ENCODE results near the gene AHNAK2. TPM values are rescaled to one million over a fixed set of nuclear protein-coding genes. Genes with fewer than 3 reads are reported as not detected.

AHNAK2 gene
- total and polyA plus RNA-seq, 8 donors = 1.5 to 117 (median 13.5) TPM

DNA sequence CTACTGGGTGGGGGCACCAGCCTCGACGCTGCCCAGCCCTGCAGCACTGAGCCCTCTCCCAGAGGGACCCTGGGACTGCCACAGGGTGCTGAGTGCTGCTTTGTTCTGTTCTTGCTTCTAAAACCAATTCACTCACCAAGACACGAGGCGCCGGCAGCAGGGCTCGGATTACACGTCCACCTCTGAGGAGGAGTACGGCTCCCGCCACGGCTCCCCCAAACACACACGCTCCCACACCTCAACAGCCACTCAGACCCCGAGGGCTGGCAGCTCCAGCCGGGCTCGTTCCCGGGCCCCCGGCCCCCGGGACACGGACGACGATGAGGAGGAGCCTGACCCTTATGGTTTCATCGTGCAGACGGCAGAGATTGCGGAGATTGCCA lies 88.8 kb downstream of the AHNAK2 start:
- Histone ChIP-seq H3K4me3 (no peak overlapping the region), H3K27me3 (no peaks in the 10 kb centered on the region), H3K36me3 (peaks cover 29 to 58% (median 52%) of the 10 kb centered on the region in 4 donors), H3K9me3 (no peaks in the 10 kb centered on the region), H3K4me1 (peaks cover 0 to 6% (median 4%) of the 10 kb centered on the region in 4 donors), H3K27ac (no peak overlapping the region)
- TF ChIP-seq POLR2A (IDR thresholded peaks at IDR 0.05) (no peak), EP300 (IDR thresholded peaks at IDR 0.05) (no peak), POLR2AphosphoS5 (IDR thresholded peaks at IDR 0.05) (no peak)
- TF ChIP-seq, protein P1, sequence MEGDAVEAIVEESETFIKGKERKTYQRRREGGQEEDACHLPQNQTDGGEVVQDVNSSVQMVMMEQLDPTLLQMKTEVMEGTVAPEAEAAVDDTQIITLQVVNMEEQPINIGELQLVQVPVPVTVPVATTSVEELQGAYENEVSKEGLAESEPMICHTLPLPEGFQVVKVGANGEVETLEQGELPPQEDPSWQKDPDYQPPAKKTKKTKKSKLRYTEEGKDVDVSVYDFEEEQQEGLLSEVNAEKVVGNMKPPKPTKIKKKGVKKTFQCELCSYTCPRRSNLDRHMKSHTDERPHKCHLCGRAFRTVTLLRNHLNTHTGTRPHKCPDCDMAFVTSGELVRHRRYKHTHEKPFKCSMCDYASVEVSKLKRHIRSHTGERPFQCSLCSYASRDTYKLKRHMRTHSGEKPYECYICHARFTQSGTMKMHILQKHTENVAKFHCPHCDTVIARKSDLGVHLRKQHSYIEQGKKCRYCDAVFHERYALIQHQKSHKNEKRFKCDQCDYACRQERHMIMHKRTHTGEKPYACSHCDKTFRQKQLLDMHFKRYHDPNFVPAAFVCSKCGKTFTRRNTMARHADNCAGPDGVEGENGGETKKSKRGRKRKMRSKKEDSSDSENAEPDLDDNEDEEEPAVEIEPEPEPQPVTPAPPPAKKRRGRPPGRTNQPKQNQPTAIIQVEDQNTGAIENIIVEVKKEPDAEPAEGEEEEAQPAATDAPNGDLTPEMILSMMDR (IDR thresholded peaks at IDR 0.05) = no peak
- DNase-seq = no peak
- WGBS, 5 donors = 90 to 96% (median 95%) methylated on average over 17 to 23 of the region's 23 CpGs
- intact Hi-C loops (cut with DNase I; ENCODE audit: low total_unique reads) = no loop called here

DNA sequence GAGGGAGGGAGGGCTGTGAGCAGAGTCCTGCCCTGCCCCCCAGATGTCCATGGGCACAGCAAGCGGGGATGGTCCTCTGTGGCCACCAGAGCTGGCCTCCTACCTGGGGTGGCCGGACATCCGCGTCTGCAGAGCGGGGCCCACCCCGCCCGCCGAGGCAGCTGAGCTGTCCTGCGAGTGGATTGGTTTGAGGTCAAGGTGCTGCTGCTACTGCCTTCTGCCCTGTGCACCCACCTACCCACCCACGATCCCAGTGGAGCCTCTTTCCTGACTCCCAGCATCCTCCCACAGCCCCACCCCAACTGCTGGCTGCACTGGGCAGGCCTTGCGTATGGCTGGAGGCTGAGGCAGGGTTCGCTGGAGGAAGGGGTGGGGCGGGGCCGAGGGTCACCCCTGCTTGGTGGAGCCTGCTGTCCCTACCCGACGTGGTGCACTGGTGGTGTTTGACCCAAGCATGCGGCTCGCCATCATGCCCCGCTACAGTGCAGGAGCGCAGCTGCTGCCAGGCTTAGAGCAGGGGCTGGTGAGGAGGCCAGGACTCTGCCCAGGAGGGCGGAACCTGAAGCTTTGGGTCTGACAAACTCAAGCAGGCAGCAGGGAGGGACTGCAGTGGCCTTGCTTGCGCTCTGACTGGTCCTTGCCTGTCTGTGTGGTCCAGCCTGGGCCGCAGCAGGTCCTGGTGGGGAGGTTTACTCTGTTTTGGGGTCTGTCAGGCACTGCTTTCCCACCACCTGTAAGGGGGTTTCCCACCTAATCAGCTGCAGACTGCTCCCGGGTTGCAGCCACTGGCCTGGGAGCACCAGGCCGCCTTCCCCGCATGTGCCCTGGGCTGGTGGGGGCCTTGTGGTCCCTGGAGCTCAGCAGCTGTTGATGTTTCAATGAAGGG lies 89.4 kb downstream of the AHNAK2 start:
- intact Hi-C loops (cut with DNase I; ENCODE audit: low total_unique reads) = no loop called here
- Histone ChIP-seq H3K4me1 (no peaks in the 10 kb centered on the region), H3K36me3 (peaks cover 36 to 58% (median 55%) of the 10 kb centered on the region in 4 donors), H3K9me3 (no peaks in the 10 kb centered on the region), H3K4me3 (no peak overlapping the region), H3K27ac (no peak overlapping the region), H3K27me3 (no peaks in the 10 kb centered on the region)
- 88 to 95% (median 93%) methylated on average over 16 to 26 of the region's 26 CpGs for WGBS, 5 donors
- peak in 1 of 2 donors; percentile 2 for DNase-seq
- TF ChIP-seq, protein P1 (IDR thresholded peaks at IDR 0.05) = no peak

DNA sequence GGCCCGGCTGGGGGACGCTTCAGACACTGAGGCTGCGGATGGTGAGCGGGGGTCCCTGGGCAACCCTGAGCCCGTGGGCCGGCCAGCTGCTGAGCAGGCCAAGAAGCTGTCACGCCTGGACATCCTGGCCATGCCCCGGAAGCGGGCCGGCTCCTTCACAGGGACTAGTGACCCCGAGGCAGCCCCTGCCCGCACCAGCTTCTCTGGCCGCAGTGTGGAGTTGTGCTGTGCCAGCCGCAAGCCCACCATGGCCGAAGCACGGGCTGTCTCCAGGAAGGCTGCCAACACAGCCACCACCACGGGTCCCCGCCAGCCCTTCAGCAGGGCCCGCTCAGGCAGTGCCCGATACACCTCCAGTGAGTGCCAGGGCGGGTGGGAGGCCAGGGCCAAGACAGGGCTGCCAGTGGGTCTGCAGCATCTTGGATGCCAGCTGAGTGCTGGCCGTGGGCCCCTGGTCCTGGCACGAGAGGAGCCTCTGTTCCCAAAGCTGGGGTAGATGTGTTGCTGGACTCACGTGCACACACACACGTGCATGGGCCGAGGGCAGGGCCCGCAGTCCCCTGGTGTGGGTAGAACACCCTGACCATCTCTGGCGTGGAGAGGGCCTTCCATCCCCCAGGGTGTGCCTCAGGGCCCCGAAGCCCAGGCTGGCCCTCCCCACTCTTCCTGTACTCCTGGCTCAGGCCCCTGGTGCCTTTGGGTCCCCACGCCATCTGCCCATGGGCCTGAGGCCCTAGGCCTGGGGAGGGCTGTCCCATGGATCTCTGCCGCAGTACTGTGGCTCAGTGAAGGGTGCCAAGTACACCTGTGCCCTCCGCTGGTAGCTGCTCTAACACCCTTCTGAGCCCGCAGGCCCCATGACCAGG lies 90.3 kb downstream of the AHNAK2 start:
- 93 to 97% (median 95%) methylated on average over 8 to 33 of the region's 33 CpGs for WGBS, 5 donors
- H3K27ac ChIP-seq = no peak overlapping the region
- no peak for DNase-seq

More for the DNA sequence above, 90.3 kb downstream of the AHNAK2 start:
- H3K27me3 ChIP-seq = no peaks in the 10 kb centered on the region
- H3K9me3 ChIP-seq = no peaks in the 10 kb centered on the region
- TF ChIP-seq EP300 (IDR thresholded peaks at IDR 0.05) = no peak
- no peak for TF ChIP-seq POLR2A (IDR thresholded peaks at IDR 0.05)
- TF ChIP-seq POLR2AphosphoS5 (IDR thresholded peaks at IDR 0.05) = no peak
- TF ChIP-seq, protein P1 (IDR thresholded peaks at IDR 0.05) = no peak
- peaks cover 44 to 65% (median 63%) of the 10 kb centered on the region in 4 donors for H3K36me3 ChIP-seq
- intact Hi-C loops (cut with DNase I; ENCODE audit: low total_unique reads) = no loop called here
- no peak overlapping the region for H3K4me3 ChIP-seq
- H3K4me1 ChIP-seq = peaks cover 0 to 1% (median under 1%) of the 10 kb centered on the region in 4 donors

Other genes with a start within 250 kb of the AHNAK2 start
- gene SIVA1, start 225.2 kb downstream of the AHNAK2 start, total RNA-seq = 100 to 1,000 TPM in 4 of 5 donors, 10 to 100 TPM in 1; 73.3 to 366 (median 252) TPM
- 100 to 1,000 TPM; 200 to 247 (median 213) TPM for gene SIVA1, start 225.2 kb downstream of the AHNAK2 start, polyA plus RNA-seq
- 100 to 1,000 TPM in 4 of 5 donors, 10 to 100 TPM in 1; 85.2 to 292 (median 119) TPM for gene AKT1, start 182.6 kb downstream of the AHNAK2 start, total RNA-seq
- gene AKT1, start 182.6 kb downstream of the AHNAK2 start, polyA plus RNA-seq = 100 to 1,000 TPM; 100 to 123 (median 107) TPM
- 10 to 100 TPM in 3 of 5 donors, 1 to 10 TPM in 2; 4.7 to 59.7 (median 13.2) TPM for gene ZBTB42, start 177.3 kb downstream of the AHNAK2 start, total RNA-seq
- gene ZBTB42, start 177.3 kb downstream of the AHNAK2 start, polyA plus RNA-seq = 1 to 10 TPM; 4.6 to 7.9 (median 5.5) TPM
- 100 to 1,000 TPM in 1 of 5 donors, 10 to 100 TPM in 4; 12.7 to 483 (median 46.1) TPM for gene CEP170B, start 113.1 kb downstream of the AHNAK2 start, total RNA-seq
- gene CEP170B, start 113.1 kb downstream of the AHNAK2 start, polyA plus RNA-seq = 10 to 100 TPM in 2 of 3 donors, 1 to 10 TPM in 1; 9.6 to 15.4 (median 13.2) TPM
- gene PLD4, start 53.5 kb downstream of the AHNAK2 start, total RNA-seq = 1 to 10 TPM in 1 of 5 donors, under 1 TPM in 1, not detected in 3; 0.14 to 2.6 TPM
- gene PLD4, start 53.5 kb downstream of the AHNAK2 start, polyA plus RNA-seq = 1 to 10 TPM in 1 of 3 donors, under 1 TPM in 1, not detected in 1; 0.70 to 1.7 TPM
- gene CLBA1, start 7.4 kb upstream of the AHNAK2 start, total RNA-seq = 1 to 10 TPM in 4 of 5 donors, not detected in 1; 3.5 to 8.7 (median 6.7) TPM
- gene CLBA1, start 7.4 kb upstream of the AHNAK2 start, polyA plus RNA-seq = 10 to 100 TPM in 1 of 3 donors, 1 to 10 TPM in 2; 3.7 to 13.9 (median 4.2) TPM
- 10 to 100 TPM in 2 of 5 donors, 1 to 10 TPM in 3; 2.9 to 12.3 (median 4.5) TPM for gene CDCA4, start 42.7 kb upstream of the AHNAK2 start, total RNA-seq
- 1 to 10 TPM; 4.7 to 9.4 (median 8.0) TPM for gene CDCA4, start 42.7 kb upstream of the AHNAK2 start, polyA plus RNA-seq
- gene GPR132, start 87.1 kb upstream of the AHNAK2 start, total RNA-seq = 10 to 100 TPM in 1 of 5 donors, 1 to 10 TPM in 3, under 1 TPM in 1; under 0.01 to 11.1 (median 1.7) TPM
- under 1 TPM; 0.38 to 0.81 (median 0.76) TPM for gene GPR132, start 87.1 kb upstream of the AHNAK2 start, polyA plus RNA-seq
- gene JAG2, start 190.4 kb upstream of the AHNAK2 start, total RNA-seq = 100 to 1,000 TPM in 1 of 5 donors, 10 to 100 TPM in 3, 1 to 10 TPM in 1; 8.0 to 117 (median 18.7) TPM
- gene JAG2, start 190.4 kb upstream of the AHNAK2 start, polyA plus RNA-seq = 10 to 100 TPM in 1 of 3 donors, 1 to 10 TPM in 2; 6.0 to 27.2 (median 7.5) TPM
- 10 to 100 TPM in 4 of 5 donors, not detected in 1; 15.2 to 62.6 (median 18.4) TPM for gene NUDT14, start 202.9 kb upstream of the AHNAK2 start, total RNA-seq
- 10 to 100 TPM; 26.6 to 51.7 (median 30.7) TPM for gene NUDT14, start 202.9 kb upstream of the AHNAK2 start, polyA plus RNA-seq